ENCODE measurements around the gene ZNF644. TPM values are rescaled to one million over a fixed set of nuclear protein-coding genes. Genes with fewer than 3 reads are reported as not detected.

Gene ZNF644
- polyA plus RNA-seq, 3 donors, result 7.0 to 22.2 (median 17.6) TPM

GRCh38 chr1:90945287-90945686 lies 76.5 kb downstream of the ZNF644 start:
- Mint-ChIP-seq H3K4me3 (no peak overlapping the region), H3K9me3 (no peaks in the 10 kb centered on the region), H3K27me3 (ENCODE audit: low read depth in 3 of 3) (no peaks in the 10 kb centered on the region), H3K36me3 (peaks cover 9 to 13% of the 10 kb centered on the region in 2 donors), H3K4me1 (no peaks in the 10 kb centered on the region), H3K27ac (no peak overlapping the region)
- H3K27ac ChIP-seq (ENCODE audit: low read depth in 1 of 2, low read length in 2 of 2), result no peak overlapping the region
- peaks cover 63% of the 10 kb centered on the region for H4K20me1 ChIP-seq (ENCODE audit: insufficient read depth, low read length)
- H3K4me2 ChIP-seq (replicated peaks; ENCODE audit: extremely low read depth, low read length, poor library complexity, severe bottlenecking), result no peak overlapping the region
- no peaks in the 10 kb centered on the region for H3K27me3 ChIP-seq (ENCODE audit: control insufficient read depth in 2 of 2, insufficient read depth in 2 of 2, low read length in 2 of 2)
- H3K36me3 ChIP-seq (replicated peaks in 1 of 2; ENCODE audit: control insufficient read depth in 1 of 2, insufficient read depth in 2 of 2, low read length in 2 of 2), result peaks cover 13 to 16% of the 10 kb centered on the region in 2 donors
- no peak overlapping the region for H3K4me3 ChIP-seq (replicated peaks in 1 of 3; ENCODE audit: low read depth in 2 of 3, low read length in 3 of 3)
- H3K79me2 ChIP-seq (ENCODE audit: insufficient read depth, low read length), result peaks cover 60% of the 10 kb centered on the region
- H2AFZ ChIP-seq (ENCODE audit: insufficient read depth, low read depth, low read length, poor library complexity, severe bottlenecking), result no peak overlapping the region
- TF ChIP-seq, protein P1, sequence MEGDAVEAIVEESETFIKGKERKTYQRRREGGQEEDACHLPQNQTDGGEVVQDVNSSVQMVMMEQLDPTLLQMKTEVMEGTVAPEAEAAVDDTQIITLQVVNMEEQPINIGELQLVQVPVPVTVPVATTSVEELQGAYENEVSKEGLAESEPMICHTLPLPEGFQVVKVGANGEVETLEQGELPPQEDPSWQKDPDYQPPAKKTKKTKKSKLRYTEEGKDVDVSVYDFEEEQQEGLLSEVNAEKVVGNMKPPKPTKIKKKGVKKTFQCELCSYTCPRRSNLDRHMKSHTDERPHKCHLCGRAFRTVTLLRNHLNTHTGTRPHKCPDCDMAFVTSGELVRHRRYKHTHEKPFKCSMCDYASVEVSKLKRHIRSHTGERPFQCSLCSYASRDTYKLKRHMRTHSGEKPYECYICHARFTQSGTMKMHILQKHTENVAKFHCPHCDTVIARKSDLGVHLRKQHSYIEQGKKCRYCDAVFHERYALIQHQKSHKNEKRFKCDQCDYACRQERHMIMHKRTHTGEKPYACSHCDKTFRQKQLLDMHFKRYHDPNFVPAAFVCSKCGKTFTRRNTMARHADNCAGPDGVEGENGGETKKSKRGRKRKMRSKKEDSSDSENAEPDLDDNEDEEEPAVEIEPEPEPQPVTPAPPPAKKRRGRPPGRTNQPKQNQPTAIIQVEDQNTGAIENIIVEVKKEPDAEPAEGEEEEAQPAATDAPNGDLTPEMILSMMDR (IDR thresholded peaks at IDR 0.05), result no peak
- H3K4me1 ChIP-seq (ENCODE audit: control insufficient read depth in 1 of 2, insufficient read depth in 2 of 2, low read length in 2 of 2), result no peaks in the 10 kb centered on the region
- H3K9me3 ChIP-seq (replicated peaks in 1 of 2; ENCODE audit: control insufficient read depth in 1 of 2, insufficient read depth in 1 of 2, low read length in 2 of 2), result no peaks in the 10 kb centered on the region
- H3K9ac ChIP-seq (ENCODE audit: insufficient read depth, low read length, poor library complexity, severe bottlenecking), result no peak overlapping the region
- DNase-seq, result no peak
- intact Hi-C loops (cut with micrococcal nuclease), result no loop called here

DNA sequence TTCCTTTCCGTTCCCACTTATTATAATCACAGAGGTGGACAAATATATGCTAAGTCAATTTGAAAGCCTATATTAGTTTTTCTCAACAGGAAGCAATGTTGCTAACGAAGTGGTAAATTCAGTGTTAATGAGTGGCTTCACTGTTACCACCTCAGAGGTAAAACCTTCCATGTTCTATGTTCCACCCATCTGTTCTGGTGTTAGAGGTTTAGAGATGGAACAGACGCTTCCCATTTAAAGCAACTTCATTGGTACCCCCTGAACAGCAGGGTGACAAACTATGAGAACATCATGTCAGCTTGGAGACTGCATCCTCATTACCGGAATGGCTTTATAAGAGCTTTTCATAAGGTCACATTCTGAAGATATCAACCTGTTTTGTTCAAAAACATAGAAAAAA lies 77.9 kb downstream of the ZNF644 start:
- peaks cover 56% of the 10 kb centered on the region for H3K79me2 ChIP-seq (ENCODE audit: insufficient read depth, low read length)
- no peak overlapping the region for H3K4me3 Mint-ChIP-seq
- no peak overlapping the region for H3K9ac ChIP-seq (ENCODE audit: insufficient read depth, low read length, poor library complexity, severe bottlenecking)
- H3K36me3 Mint-ChIP-seq, result peaks cover 22 to 27% of the 10 kb centered on the region in 2 donors
- peaks cover 54% of the 10 kb centered on the region for H4K20me1 ChIP-seq (ENCODE audit: insufficient read depth, low read length)
- no peak overlapping the region for H3K4me3 ChIP-seq (replicated peaks in 1 of 3; ENCODE audit: low read depth in 2 of 3, low read length in 3 of 3)
- no CpG with 5 or more reads among the region's 4 CpGs for WGBS (ENCODE audit: insufficient coverage)
- no peak overlapping the region for H2AFZ ChIP-seq (ENCODE audit: insufficient read depth, low read depth, low read length, poor library complexity, severe bottlenecking)
- no peak overlapping the region for H3K27ac Mint-ChIP-seq
- no peaks in the 10 kb centered on the region for H3K9me3 ChIP-seq (replicated peaks in 1 of 2; ENCODE audit: control insufficient read depth in 1 of 2, insufficient read depth in 1 of 2, low read length in 2 of 2)
- H3K9me3 Mint-ChIP-seq, result no peaks in the 10 kb centered on the region
- no peak for DNase-seq
- H3K27ac ChIP-seq (ENCODE audit: low read depth in 1 of 2, low read length in 2 of 2), result no peak overlapping the region
- H3K4me2 ChIP-seq (replicated peaks; ENCODE audit: extremely low read depth, low read length, poor library complexity, severe bottlenecking), result no peak overlapping the region
- peaks cover 22 to 30% of the 10 kb centered on the region in 2 donors for H3K36me3 ChIP-seq (replicated peaks in 1 of 2; ENCODE audit: control insufficient read depth in 1 of 2, insufficient read depth in 2 of 2, low read length in 2 of 2)
- intact Hi-C loops (cut with micrococcal nuclease), result no loop called here
- no peaks in the 10 kb centered on the region for H3K4me1 ChIP-seq (ENCODE audit: control insufficient read depth in 1 of 2, insufficient read depth in 2 of 2, low read length in 2 of 2)
- no peaks in the 10 kb centered on the region for H3K4me1 Mint-ChIP-seq
- H3K27me3 ChIP-seq (ENCODE audit: control insufficient read depth in 2 of 2, insufficient read depth in 2 of 2, low read length in 2 of 2), result no peaks in the 10 kb centered on the region
- TF ChIP-seq, protein P1 (IDR thresholded peaks at IDR 0.05), result no peak
- H3K27me3 Mint-ChIP-seq (ENCODE audit: low read depth in 3 of 3), result no peaks in the 10 kb centered on the region

Data from CD14-positive monocyte (primary cell).